ENCODE data around the gene IGFALS. TPM values are rescaled to one million over a fixed set of nuclear protein-coding genes. Genes with fewer than 3 reads are reported as not detected.

The IGFALS gene
- total and polyA plus RNA-seq, 2 experiments from 2014 or later = 0.16 TPM; not detected in 1

DNA sequence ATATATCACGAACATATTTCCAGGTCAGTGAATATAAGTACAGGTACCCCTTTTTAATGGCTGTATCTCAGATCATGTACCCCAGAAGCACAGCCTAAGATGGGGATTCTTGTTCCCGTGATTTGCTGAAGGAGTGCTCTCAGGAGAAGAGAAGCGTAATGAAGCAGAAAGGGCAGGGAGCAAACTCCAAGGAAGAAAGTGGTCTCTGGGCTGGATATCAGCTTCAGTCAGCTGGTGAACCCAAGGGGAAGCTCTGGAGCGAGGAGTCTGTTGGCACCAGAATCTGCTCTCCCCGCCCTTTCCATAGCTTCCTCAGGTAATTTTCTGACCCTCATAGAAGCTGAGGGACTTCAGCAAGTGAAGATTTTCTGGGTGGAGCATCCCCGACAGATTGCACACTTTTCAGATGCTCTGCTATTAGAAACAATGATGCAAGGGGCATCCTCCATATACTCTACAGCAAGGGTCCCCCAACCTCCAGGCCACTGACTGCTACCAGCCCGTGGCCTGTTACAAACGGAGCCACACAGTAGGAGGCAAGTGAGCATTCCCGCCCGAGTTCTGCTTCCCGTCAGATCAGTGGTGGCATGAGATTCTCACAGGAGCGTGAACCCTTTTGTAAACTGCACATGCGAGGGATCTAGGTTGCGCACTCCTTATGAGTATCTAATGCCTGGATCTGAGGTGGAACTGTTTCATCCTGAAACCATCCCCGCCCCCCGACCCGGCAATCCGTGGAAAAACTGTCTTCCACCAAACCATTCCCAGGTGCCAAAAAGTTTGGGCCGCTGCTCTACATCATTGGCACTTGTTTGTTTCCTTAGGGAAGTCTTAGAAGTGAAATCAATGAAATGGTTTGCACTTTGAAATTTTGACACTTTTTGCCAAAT is 37.9 kb upstream of the IGFALS start (continued):
- TF ChIP-seq, protein P1, sequence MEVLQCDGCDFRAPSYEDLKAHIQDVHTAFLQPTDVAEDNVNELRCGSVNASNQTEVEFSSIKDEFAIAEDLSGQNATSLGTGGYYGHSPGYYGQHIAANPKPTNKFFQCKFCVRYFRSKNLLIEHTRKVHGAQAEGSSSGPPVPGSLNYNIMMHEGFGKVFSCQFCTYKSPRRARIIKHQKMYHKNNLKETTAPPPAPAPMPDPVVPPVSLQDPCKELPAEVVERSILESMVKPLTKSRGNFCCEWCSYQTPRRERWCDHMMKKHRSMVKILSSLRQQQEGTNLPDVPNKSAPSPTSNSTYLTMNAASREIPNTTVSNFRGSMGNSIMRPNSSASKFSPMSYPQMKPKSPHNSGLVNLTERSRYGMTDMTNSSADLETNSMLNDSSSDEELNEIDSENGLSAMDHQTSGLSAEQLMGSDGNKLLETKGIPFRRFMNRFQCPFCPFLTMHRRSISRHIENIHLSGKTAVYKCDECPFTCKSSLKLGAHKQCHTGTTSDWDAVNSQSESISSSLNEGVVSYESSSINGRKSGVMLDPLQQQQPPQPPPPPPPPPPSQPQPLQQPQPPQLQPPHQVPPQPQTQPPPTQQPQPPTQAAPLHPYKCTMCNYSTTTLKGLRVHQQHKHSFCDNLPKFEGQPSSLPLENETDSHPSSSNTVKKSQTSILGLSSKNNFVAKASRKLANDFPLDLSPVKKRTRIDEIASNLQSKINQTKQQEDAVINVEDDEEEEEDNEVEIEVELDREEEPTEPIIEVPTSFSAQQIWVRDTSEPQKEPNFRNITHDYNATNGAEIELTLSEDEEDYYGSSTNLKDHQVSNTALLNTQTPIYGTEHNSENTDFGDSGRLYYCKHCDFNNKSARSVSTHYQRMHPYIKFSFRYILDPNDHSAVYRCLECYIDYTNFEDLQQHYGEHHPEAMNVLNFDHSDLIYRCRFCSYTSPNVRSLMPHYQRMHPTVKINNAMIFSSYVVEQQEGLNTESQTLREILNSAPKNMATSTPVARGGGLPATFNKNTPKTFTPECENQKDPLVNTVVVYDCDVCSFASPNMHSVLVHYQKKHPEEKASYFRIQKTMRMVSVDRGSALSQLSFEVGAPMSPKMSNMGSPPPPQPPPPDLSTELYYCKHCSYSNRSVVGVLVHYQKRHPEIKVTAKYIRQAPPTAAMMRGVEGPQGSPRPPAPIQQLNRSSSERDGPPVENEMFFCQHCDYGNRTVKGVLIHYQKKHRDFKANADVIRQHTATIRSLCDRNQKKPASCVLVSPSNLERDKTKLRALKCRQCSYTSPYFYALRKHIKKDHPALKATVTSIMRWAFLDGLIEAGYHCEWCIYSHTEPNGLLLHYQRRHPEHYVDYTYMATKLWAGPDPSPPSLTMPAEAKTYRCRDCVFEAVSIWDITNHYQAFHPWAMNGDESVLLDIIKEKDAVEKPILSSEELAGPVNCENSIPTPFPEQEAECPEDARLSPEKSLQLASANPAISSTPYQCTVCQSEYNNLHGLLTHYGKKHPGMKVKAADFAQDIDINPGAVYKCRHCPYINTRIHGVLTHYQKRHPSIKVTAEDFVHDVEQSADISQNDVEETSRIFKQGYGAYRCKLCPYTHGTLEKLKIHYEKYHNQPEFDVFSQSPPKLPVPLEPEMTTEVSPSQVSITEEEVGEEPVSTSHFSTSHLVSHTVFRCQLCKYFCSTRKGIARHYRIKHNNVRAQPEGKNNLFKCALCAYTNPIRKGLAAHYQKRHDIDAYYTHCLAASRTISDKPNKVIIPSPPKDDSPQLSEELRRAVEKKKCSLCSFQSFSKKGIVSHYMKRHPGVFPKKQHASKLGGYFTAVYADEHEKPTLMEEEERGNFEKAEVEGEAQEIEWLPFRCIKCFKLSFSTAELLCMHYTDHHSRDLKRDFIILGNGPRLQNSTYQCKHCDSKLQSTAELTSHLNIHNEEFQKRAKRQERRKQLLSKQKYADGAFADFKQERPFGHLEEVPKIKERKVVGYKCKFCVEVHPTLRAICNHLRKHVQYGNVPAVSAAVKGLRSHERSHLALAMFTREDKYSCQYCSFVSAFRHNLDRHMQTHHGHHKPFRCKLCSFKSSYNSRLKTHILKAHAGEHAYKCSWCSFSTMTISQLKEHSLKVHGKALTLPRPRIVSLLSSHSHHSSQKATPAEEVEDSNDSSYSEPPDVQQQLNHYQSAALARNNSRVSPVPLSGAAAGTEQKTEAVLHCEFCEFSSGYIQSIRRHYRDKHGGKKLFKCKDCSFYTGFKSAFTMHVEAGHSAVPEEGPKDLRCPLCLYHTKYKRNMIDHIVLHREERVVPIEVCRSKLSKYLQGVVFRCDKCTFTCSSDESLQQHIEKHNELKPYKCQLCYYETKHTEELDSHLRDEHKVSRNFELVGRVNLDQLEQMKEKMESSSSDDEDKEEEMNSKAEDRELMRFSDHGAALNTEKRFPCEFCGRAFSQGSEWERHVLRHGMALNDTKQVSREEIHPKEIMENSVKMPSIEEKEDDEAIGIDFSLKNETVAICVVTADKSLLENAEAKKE (CRISPR knock-in tag; IDR thresholded peaks at IDR 0.05) = no peak
- TF ChIP-seq STAT1 (IDR thresholded peaks at IDR 0.05; ENCODE audit: unreplicated experiment) (no peak), EZH2 (IDR thresholded peaks at IDR 0.05; ENCODE audit: low read depth, unreplicated experiment) (no peak), JUNB (IDR thresholded peaks at IDR 0.05; ENCODE audit: unreplicated experiment) (no peak), ZNF114 (CRISPR knock-in tag; IDR thresholded peaks at IDR 0.05) (no peak)
- TF ChIP-seq, protein P2, sequence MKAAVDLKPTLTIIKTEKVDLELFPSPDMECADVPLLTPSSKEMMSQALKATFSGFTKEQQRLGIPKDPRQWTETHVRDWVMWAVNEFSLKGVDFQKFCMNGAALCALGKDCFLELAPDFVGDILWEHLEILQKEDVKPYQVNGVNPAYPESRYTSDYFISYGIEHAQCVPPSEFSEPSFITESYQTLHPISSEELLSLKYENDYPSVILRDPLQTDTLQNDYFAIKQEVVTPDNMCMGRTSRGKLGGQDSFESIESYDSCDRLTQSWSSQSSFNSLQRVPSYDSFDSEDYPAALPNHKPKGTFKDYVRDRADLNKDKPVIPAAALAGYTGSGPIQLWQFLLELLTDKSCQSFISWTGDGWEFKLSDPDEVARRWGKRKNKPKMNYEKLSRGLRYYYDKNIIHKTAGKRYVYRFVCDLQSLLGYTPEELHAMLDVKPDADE (IDR thresholded peaks at IDR 0.05) = no peak

GRCh38 chr16:1830213-1830612 is 36.7 kb upstream of the IGFALS start:
- H3K4me2 ChIP-seq = no peak overlapping the region
- peaks cover 25% of the 10 kb centered on the region for H3K27me3 Mint-ChIP-seq (ENCODE audit: insufficient read depth, low read depth, poor library complexity)
- H4K20me1 ChIP-seq (replicated peaks; ENCODE audit: insufficient read depth) = no peaks in the 10 kb centered on the region; the same call in 1 of the 2 replicates
- 0 out of 2 replicates have a peak, but pooled peaks cover 6% of the 10 kb centered on the region for H3F3A ChIP-seq (replicated peaks; ENCODE audit: low read depth)
- DNase-seq (ENCODE audit: low spot score) (no peak), ATAC-seq (no peak)
- H3K27ac Mint-ChIP-seq = no peak overlapping the region
- peaks cover 2% of the 10 kb centered on the region; the same call in 1 of the 3 replicates for H3K36me3 Mint-ChIP-seq (ENCODE audit: low read depth)
- peaks cover 9% of the 10 kb centered on the region for H3K4me1 Mint-ChIP-seq
- no peak overlapping the region for H2AFZ ChIP-seq
- H3K79me2 ChIP-seq (replicated peaks; ENCODE audit: insufficient read depth) = peaks cover 25% of the 10 kb centered on the region
- no peak overlapping the region for H3K27ac ChIP-seq (ENCODE audit: low read depth)
- no peaks in the 10 kb centered on the region for H3K9me2 ChIP-seq (ENCODE audit: insufficient read depth)
- peaks cover 17% of the 10 kb centered on the region for H3K4me1 ChIP-seq (ENCODE audit: insufficient read depth)
- no peak for TF ChIP-seq NANOG (IDR thresholded peaks at IDR 0.05; ENCODE audit: borderline replicate concordance)
- TF ChIP-seq JUNB (IDR thresholded peaks at IDR 0.05; ENCODE audit: unreplicated experiment) = no peak
- TF ChIP-seq ZNF114 (CRISPR knock-in tag; IDR thresholded peaks at IDR 0.05) = no peak
- no peaks in the 10 kb centered on the region for H3K27me3 ChIP-seq (ENCODE audit: insufficient read depth)
- no peaks in the 10 kb centered on the region for H3K36me3 ChIP-seq (ENCODE audit: insufficient read depth)
- H3K4me3 ChIP-seq = no peak overlapping the region
- peaks cover 3% of the 10 kb centered on the region; the same call in 2 of the 3 replicates for H3K9me3 Mint-ChIP-seq
- no peak overlapping the region for H3K4me3 Mint-ChIP-seq

Data from GM23338 (cell line).